GM21447 (cell line): ENCODE results near the gene ZNF213.
"Not testable (repeated sequence)": the region's sequence is repeated elsewhere in the genome, so short reads cannot be mapped to it uniquely, and the experiment has no call there.

ENCODE experiments used
- ATAC-seq: cut with Tn5 transposase; IDR thresholded peaks from one replicate; pipeline ENCODE4 v1.9.1; 2021; ENCODE audit not compliant: unreplicated experiment

Gene ZNF213

GRCh38 chr16:3148256-3149192 is 13.7 kb downstream of the ZNF213 start:
- ATAC-seq, result no peak

GRCh38 chr16:3149193-3149530 is 14.3 kb downstream of the ZNF213 start:
- ATAC-seq, result no peak

GRCh38 chr16:3149630-3150345 is 15.0 kb downstream of the ZNF213 start:
- ATAC-seq, result peak; percentile 27

GRCh38 chr16:3150346-3151218 is 15.8 kb downstream of the ZNF213 start:
- peak; percentile 58 for ATAC-seq

GRCh38 chr16:3152027-3152276 is 17.1 kb downstream of the ZNF213 start:
- no peak for ATAC-seq

GRCh38 chr16:3152277-3152990 is 17.6 kb downstream of the ZNF213 start:
- peak; percentile 29 for ATAC-seq

- no peak for ATAC-seq
Measured at GRCh38 chr16:3152991-3153368, 18.2 kb downstream of the ZNF213 start.

GRCh38 chr16:3155181-3155580 is 20.4 kb downstream of the ZNF213 start:
- ATAC-seq, result no peak

- no peak for ATAC-seq
Measured at GRCh38 chr16:3155972-3156371, 21.1 kb downstream of the ZNF213 start.

GRCh38 chr16:3157229-3158025 is 22.6 kb downstream of the ZNF213 start:
- no peak for ATAC-seq

- ATAC-seq, result peak; percentile 11
Measured at GRCh38 chr16:3158026-3158509, 23.2 kb downstream of the ZNF213 start.

GRCh38 chr16:3158510-3159314 is 23.9 kb downstream of the ZNF213 start:
- peak; percentile 49 for ATAC-seq

GRCh38 chr16:3161235-3162018 is 26.6 kb downstream of the ZNF213 start:
- no peak for ATAC-seq

- no peak for ATAC-seq
Measured at GRCh38 chr16:3164121-3164991, 29.5 kb downstream of the ZNF213 start.

- no peak for ATAC-seq
Measured at GRCh38 chr16:3165111-3165822, 30.4 kb downstream of the ZNF213 start.

GRCh38 chr16:3166505-3166886 is 31.7 kb downstream of the ZNF213 start:
- ATAC-seq, result no peak

GRCh38 chr16:3168729-3169128 is 33.9 kb downstream of the ZNF213 start:
- ATAC-seq, result not testable (repeated sequence)
